ENCODE results near the gene EDC3. TPM values are rescaled to one million over a fixed set of nuclear protein-coding genes. Genes with fewer than 3 reads are reported as not detected.

EDC3 gene
- total RNA-seq, 1 donor from 2014 or later, result 9.5 TPM

DNA sequence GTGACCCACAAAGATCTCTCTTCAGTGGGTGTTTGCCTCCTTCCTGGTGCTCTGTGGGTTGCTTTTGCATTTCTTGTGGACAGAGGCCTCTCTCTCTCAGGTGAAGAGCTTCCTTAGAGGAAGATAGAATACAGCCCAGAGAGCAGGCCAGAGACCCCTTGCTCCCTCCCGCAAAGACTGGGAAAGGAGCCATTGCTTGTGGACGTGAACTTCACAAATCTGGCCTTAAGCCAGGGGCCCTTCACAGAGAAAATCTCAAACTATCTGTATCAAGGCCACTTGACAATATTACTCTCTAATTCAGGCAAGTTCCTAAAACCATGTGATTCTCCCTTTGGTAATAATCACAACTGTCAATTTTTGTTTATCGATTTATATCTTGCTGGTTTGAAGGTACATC, 110.6 kb downstream of the EDC3 start:
- no peak for DNase-seq (ENCODE audit: low read depth)

DNA sequence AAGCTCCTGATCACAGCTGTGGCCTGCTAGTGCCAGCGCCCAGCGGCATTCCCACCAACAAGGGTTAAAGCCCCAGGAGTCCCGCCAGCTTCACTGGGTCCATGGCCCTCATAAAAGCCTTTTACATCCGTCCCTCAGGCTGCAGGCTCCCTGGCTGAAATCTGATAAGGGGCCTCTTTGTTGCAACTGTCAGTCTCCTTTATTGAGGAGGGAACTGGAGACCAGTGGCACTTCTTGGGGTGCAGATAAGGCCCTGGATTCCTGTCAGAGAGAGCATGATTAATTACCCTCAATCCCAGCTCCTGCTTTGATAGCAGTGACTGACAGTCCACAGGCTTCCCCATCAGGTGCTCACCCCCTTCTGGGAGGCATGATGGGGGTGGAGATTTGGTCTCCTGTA, 111.0 kb downstream of the EDC3 start:
- DNase-seq (ENCODE audit: low read depth), result no peak

DNA sequence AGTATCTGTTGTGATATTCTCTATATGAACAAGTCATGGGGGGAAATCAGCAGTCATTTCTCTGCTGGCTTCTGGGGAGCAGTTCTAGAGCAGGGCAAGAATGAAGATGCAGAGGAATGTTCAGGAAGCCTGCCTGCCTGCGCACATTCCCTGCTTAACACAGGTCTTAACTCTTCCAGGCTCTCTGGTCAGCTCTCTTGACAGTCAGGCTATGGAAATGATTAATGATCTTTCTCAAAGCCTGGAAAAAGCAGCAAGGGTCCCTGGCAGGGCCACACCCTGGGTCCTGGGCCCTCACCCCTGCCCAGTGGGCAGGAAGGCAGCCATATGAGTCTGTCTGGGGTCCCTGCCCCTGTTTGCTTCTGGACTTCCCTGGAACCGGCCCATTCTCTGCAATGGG, 111.6 kb downstream of the EDC3 start:
- DNase-seq (ENCODE audit: low read depth), result no peak

Other genes with a start within 250 kb of the EDC3 start
- gene UBL7, start 234.9 kb downstream of the EDC3 start, total RNA-seq, result 44.4 and 63.2 TPM in 2 replicates
- 0.36 and 0.88 TPM in 2 replicates for gene ARID3B, start 154.8 kb downstream of the EDC3 start, total RNA-seq
- 74.0 and 76.0 TPM in 2 replicates for gene CLK3, start 80.2 kb downstream of the EDC3 start, total RNA-seq
- gene CYP1A1, start 29.5 kb upstream of the EDC3 start, total RNA-seq, result not detected in 2 replicates
- not detected in 2 replicates for gene CYP1A2, start 52.8 kb upstream of the EDC3 start, total RNA-seq
- gene CSK, start 86.1 kb upstream of the EDC3 start, total RNA-seq, result 20.1 and 21.0 TPM in 2 replicates
- gene LMAN1L, start 116.8 kb upstream of the EDC3 start, total RNA-seq, result not detected in 2 replicates
- not detected in 2 replicates for gene CPLX3, start 130.6 kb upstream of the EDC3 start, total RNA-seq
- 75.0 and 80.5 TPM in 2 replicates for gene ULK3, start 147.1 kb upstream of the EDC3 start, total RNA-seq
- 59.2 and 77.2 TPM in 2 replicates for gene SCAMP2, start 177.3 kb upstream of the EDC3 start, total RNA-seq
- gene MPI, start 194.0 kb upstream of the EDC3 start, total RNA-seq, result 334 and 342 TPM in 2 replicates
- 111 and 113 TPM in 2 replicates for gene FAM219B, start 210.8 kb upstream of the EDC3 start, total RNA-seq
- 140 and 153 TPM in 2 replicates for gene COX5A, start 242.0 kb upstream of the EDC3 start, total RNA-seq

All from myocyte (in vitro differentiated cells).